NCI-H1436 (cell line): ENCODE measurements around the gene NPY4R.
"Not testable (repeated sequence)": the region's sequence is repeated elsewhere in the genome, so short reads cannot be mapped to it uniquely, and the experiment has no call there.

Source experiments
- DNase-seq: peaks from one replicate; lab custom pipeline; 2025; lab: John Stamatoyannopoulos, UW

Gene NPY4R, protein sequence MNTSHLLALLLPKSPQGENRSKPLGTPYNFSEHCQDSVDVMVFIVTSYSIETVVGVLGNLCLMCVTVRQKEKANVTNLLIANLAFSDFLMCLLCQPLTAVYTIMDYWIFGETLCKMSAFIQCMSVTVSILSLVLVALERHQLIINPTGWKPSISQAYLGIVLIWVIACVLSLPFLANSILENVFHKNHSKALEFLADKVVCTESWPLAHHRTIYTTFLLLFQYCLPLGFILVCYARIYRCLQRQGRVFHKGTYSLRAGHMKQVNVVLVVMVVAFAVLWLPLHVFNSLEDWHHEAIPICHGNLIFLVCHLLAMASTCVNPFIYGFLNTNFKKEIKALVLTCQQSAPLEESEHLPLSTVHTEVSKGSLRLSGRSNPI

GRCh38 chr10:46465765-46466164 is at the start of gene NPY4R:
Gene NPY4R (minus strand): TSS chr10:46465958. CDS start chr10:46462635, 3,323 bp downstream.
- not testable (repeated sequence) for DNase-seq

DNA sequence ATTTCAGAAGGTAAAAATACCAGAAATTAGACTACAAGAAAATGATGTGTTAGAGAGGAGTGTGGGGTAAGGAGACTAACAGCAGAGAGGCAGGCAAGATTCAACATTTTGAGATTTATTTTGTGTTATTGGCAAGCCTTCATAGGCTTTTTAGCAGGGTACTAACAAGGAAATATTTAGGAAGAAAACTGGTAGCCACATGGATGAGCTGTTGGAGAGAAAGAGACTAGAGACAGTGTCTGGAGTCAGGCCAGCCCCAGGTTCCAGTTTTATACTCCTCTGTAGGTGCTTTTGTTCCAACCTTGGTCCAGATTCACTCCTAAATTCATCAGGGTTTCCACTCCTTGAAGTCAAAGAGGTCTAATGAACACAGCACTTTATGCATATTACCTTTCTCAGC is 49.6 kb upstream of the NPY4R start:
- no peak for DNase-seq

DNA sequence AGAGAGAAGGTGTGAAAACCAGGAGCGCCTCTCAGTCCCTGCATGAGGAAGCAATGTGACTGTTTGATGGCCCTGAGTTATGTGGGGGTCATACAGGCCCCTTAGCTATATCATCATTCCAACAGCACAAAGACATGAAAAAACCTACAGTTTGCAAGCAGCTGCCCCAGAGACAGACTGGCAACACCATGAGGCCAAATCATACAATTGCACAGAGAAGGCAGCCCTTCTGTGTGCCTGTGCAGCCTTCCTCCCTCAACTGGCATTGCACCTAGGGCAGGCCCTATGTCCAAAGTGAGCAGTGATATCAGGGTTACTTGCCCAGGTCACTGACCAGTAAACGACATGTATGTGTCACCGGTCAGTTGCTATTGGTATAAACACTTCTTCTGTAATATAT is 49.1 kb upstream of the NPY4R start:
- DNase-seq: no peak

DNA sequence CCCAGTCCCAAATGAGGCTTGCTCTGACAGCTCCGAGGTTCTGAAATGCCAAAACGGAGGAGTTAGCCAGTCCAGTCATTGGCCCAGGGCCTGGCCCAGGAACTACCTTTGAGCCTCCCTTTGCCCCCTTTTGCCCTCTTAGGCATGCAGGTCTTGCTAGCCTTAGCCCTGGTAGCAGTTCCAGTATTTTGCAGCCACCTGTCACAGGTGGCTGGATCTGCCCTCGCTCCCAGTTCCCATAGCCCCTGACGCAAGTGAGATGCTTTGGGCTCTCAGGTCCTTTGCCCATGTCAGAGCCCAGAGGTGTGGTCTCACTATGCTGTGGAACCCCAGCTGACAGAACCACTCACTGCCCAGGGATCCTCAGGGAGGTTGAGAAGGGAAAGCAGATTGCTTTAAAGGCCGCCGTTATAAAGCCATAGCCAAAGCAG is 48.7 kb upstream of the NPY4R start:
- DNase-seq: no peak

DNA sequence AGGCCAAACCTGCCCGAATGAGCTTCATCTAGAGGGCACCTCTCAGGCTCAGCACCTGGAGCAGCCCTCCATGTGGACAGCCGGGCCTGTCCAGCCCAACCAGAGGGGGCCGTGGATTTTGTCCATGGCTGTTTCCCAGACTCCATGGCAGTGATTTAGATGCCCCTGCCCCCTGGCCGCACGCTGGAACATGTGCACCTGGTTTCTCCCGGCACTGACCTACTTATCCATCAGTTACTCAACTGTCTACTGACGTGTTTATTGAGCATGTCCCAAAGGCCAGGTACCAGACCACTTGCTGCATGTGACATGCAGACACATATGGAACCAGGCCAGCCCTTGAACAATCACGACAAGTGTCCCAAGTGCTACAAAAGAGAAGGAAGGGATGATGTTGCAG is 47.6 kb upstream of the NPY4R start:
- DNase-seq: not testable (repeated sequence)

GRCh38 chr10:46512725-46513124 is 47.0 kb upstream of the NPY4R start:
- not testable (repeated sequence) for DNase-seq

DNA sequence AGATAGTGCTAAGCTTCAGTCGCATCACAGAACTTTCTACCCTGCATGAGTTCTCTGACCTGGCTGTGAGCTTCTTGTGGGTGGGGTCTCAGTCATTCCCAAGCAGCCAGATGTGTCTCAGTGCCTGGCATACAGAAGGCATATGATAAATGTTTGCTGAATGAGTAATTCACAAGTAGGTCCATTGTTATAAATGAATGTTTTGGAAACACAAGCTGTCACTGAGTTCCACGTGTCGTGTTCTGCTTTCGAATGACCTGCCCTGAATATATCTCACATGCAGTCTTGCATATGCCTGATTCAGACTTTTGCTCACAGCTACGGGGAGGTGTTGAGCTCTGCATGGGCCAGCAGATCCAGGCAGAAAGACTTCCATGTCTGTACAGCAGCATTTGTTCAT is 46.2 kb upstream of the NPY4R start:
- not testable (repeated sequence) for DNase-seq

GRCh38 chr10:46499990-46500389 is 34.2 kb upstream of the NPY4R start:
- not testable (repeated sequence) for DNase-seq

DNA sequence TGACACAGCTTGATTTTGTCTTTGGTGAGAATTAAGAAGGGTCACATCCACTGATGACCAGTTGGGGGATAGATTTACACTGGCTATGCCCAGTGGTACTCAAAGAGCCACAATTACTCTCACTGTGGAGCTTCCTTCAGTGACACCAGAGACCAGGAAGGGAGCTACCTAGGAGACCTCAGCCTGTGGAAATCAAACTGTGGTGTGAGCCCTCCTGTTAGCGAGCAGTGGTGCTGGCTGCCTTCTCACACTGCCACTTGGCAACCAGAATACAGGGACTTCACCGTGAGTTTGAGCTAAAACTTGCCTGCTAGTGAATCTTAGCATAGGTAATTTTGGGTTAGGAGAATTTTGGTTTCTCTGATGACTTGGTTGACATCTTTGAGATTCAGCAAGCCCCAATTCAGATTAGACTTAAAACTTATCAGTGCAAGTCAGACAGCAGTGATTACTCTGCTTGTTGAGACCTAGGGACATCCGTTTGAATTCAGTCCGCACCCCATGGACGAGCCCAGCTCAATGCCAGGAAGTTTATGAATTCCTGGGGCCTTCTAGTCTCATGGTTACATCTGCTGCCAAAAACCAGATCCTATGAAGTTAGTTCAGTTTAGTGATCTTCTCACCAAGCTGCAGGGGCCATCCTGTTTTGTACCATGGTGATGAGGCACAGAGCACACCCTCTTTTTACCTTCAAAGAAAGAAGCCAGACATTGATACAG is 33.4 kb upstream of the NPY4R start:
- DNase-seq: not testable (repeated sequence)

GRCh38 chr10:46497878-46498277 is 32.1 kb upstream of the NPY4R start:
- DNase-seq: not testable (repeated sequence)

DNA sequence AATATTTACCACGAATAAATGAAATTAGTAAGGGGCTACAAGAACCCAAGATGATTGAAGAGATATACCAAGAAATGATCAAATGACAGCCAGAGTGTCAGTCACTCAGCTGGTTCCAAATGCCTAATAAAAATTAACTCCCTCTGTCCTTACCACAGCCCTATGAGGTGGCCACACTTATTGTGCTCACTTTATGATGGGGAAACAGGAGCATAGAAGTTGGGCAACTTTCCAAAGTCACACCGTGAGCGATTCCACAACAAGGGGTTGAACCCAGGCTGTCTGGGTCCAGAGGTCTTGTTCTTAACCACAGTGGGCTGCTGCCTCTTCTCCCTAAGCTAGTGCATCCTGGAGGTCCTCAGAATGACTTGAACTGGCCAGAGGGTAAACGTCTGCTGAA is 31.6 kb upstream of the NPY4R start:
- not testable (repeated sequence) for DNase-seq

DNA sequence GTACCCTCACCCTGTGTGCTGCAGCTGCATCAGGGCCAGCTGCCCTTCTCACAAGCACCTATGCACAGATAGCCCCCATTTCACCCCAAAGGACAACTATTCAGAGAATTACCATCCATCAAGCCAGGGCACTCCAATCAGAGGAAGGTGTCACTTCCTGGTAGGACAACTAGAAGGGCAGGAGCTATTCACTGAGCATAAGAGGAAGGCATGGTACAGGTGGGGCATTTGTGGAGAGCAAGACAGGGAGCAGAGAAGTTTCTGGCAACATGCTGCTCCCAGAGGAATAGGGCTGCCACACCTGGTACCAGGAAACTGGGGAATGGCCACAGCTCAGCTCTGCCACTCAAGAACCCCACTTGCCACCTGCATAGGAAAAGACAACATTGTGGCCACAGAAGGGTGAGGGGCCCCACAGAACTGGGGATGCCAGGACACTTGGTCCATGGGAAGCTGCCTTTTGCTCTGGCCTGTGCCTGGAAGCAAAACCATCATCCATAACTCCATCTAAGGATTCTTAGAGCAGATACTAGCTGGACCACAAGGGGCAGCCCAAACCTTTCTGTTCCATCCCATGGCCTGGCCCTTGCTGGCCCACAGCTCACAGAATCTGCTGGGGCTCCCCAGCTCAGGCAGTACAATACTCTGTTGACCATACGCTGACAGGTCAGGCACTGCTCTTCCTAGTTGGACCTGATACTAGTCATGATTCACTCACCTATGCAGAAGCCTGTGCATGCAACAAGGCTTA is 25.8 kb upstream of the NPY4R start:
- DNase-seq: not testable (repeated sequence)

- DNase-seq: not testable (repeated sequence)
Observed at GRCh38 chr10:46490285-46490684, 24.5 kb upstream of the NPY4R start.

DNA sequence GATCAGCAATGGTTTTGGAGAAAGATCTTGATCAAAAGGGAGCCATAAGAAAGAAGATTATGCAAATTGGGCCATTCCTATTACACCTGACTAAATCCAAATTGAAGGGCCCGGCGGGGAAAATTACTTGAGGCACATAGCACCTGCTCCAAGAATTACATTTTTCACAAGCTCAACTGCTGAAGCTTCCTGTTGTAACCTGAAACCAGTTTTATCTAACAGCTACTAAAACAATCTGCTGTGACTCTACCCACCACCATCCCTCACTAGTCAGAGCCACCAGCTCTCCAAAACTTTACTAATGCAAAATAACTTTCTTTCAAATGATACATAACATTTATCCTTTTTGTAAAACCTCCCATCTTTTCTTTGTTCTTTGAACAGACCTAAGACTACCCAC is 20.7 kb upstream of the NPY4R start:
- DNase-seq: not testable (repeated sequence)

- DNase-seq: not testable (repeated sequence)
Observed at GRCh38 chr10:46474746-46475320, 9.1 kb upstream of the NPY4R start.

DNA sequence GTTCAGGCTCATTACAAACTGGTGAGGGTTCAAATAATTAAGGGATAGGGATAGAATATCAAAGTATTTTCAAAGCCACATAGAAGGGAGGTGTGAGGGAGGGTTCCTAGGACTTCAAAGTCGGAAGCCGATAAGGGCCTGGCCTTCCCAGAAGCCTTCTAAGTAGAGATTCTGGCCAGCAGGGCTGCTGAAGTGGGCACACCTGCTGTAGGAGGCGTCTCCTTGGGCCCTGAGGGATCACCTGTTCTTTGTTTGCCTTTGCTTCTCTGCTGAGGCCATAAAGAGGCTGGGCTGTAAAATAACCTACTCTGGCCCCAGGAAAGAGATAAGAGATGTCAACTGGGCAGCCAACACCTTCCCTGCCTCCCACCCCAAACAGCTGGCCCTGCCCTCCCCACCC is 8.0 kb upstream of the NPY4R start:
- not testable (repeated sequence) for DNase-seq

GRCh38 chr10:46470134-46470533 is 4.4 kb upstream of the NPY4R start:
- DNase-seq: not testable (repeated sequence)

DNA sequence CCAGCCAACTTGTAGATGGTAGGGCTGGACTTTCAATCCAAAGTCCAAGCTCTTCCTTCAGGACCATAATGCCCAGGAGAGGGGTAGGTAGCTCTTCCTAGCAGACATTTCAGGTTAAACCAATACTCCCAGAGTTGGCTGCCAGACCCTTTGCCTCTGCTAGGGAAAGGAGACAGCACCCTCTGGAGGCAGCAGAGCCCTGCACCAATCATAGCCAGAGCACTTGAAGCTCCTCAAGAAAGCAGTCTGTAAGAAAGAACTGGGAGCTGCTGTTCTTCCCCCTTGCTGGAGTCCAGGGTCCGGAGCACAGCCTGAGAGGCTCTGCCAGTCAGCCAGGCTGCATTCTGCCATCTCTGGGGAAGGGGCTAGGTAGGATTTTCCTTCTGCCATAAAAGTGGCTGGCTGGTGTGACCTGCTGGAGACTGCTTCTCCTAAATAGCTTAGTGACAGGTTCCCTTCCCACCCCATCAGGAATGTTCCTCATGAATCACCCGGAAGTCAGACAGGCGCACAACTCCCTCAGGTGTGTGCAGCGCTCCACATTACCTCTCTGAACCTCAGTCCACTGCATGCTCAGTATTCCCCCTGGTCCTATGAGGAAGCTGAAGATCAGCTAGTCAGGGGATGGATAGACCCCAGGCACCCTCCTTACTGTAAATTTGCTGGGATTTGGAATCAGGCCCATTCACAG is 2.5 kb upstream of the NPY4R start:
- DNase-seq: not testable (repeated sequence)

- not testable (repeated sequence) for DNase-seq
Observed at GRCh38 chr10:46463608-46464007, 2.1 kb downstream of the NPY4R start.

- not testable (repeated sequence) for DNase-seq
Observed at GRCh38 chr10:46462276-46462675, 3.5 kb downstream of the NPY4R start.

DNA sequence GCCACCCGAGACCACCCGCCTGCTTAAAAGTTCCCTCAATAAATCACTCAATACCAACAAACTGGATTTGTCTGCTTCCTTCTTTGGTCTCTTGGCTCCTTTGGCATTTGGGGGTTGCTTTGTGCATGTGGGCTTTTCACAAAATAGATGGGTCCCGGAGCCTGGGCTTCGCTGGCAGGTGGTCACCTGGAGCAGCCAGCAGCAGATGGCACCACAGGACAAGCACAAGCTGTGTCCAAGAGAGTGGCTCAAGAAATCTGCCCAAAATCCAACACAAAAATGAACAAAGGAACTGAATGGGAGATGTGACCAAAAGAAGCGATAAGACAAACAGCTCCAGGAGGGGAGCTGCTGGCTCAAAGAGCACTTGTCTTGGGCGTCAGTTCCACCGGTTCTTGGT is 6.2 kb downstream of the NPY4R start:
- not testable (repeated sequence) for DNase-seq
